GM19351 (cell line): ENCODE data around the gene ATF7.
"Not testable (repeated sequence)": the region's sequence is repeated elsewhere in the genome, so short reads cannot be mapped to it uniquely, and the experiment has no call there.

Experiments used
- ATAC-seq: cut with Tn5 transposase; IDR thresholded peaks from one replicate; pipeline ENCODE4 v1.9.1; 2021; ENCODE audit warnings: mild to moderate bottlenecking, moderate library complexity; ENCODE audit not compliant: unreplicated experiment

Gene ATF7

GRCh38 chr12:53627919-53628318 is 1.7 kb upstream of the ATF7 start:
- no peak for ATAC-seq

- ATAC-seq, result peak; percentile 4
Measured at GRCh38 chr12:53626702-53627169, 554 bp upstream of the ATF7 start.

- ATAC-seq, result no peak
Measured at GRCh38 chr12:53625373-53625945, 723 bp downstream of the ATF7 start.

GRCh38 chr12:53624956-53625355 is 1.2 kb downstream of the ATF7 start:
- no peak for ATAC-seq

DNA sequence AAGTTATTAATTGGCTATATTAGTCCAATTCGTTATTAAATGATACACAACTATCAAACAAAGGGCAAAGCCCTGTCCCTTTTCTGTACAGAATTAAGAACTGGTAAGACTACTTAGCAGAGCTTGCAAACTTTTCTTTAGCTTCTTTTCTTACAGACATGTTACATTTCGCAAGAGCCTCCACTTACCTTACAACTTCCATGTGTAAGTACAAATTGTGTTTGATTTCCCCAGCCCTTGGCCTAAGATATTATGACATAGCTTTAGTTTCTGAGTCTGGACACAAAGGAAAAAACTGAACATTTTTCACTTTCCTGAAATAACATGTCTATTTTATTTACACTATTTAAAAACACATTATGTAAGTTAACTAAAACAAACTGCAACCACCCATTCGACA is 1.7 kb downstream of the ATF7 start:
- no peak for ATAC-seq

DNA sequence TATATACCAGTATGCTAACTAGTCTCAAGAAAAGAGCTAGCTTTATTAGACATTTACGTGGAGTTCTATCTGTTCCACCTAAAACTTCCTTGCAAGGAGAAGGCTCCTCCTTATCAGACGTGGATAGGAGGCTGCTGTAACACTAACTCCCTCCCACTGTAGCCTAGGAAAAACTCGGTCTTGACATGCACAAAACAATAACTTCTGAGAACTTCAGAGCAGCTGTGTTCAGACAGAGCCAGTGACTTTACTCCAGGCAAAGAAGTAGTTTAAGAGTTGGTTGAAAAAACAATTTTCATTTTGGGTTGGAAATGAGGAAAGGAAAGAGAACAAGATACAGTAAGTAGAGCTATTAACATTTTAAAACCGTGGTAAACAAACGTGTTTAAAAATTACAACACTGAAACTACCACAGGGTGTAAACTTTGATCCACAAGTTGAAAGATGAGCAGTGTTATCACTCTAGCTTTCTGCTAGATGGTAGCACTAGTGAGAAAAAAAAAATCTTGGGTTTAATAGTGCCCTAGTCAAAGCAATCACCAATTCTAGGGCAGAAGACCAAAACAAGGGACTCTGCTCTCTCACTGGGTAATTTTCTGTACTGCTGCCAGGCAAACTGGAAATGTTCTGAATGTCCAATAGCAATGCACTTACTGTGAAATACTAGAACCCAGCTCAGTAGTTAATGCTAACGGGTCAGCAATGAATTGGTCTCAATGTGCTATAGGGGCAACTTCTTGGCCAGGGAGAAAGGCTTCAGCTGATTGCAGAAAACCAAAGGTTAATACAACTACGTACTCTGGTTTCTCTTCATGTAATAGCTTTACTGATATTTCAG is 2.4 kb downstream of the ATF7 start:
- ATAC-seq, result no peak

DNA sequence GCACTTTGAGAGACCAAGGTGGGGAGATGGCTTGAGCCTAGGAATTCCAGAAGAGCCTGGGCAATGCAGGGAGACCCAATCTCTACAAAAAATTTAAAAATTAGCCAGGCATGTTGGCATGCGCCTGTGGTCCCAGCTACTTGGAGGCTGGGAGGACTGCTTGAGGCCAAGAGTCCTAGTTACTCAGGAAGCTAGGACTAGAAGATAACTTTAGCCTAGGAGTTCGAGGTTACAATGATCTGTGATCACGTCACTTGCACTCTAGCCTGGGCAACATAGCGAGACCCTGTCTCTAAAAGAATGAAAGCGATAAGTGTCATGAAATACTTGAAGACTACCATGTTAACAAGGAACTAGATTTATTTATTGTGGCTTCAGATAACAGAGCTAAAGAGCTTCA is 3.5 kb downstream of the ATF7 start:
- ATAC-seq, result no peak

- no peak for ATAC-seq
Measured at GRCh38 chr12:53618275-53618674, 7.9 kb downstream of the ATF7 start.

DNA sequence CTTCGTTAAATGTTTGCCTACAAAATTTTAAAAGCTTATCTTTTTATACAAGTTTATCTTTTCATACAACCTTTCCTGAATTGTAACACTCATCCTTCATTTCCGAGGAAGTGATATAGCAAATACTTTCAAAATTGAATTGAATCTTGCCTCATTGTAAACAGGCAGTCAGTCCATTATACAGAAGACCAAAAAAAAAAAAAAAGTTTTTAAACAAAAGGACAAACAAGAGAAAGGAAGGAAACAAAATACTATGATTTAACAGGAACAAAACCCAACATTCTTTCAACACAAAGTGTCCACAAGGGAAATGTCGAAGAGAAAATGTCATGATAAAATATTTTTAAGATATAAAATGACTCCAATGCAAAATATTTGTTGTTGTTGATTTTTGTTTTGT is 8.5 kb downstream of the ATF7 start:
- ATAC-seq, result no peak

DNA sequence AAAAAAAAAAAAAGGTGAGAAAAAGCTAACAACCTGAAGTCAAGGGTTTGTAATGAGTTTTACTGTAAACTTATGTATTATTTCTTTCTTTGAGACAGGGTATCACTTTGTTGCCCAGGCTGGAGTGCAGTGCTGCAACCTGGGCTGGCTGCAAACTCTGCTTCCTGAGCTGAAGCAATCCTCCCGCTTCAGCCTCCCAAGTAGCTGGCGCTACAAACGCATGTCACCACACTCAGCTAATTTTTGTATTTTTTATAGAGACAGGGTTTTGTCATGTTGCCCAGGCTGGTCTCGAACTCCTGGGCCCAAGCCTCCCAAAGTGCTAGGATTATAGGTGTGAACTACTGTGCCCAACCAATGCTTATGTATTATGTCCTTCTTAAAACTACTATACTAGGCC is 9.2 kb downstream of the ATF7 start:
- no peak for ATAC-seq

- ATAC-seq, result no peak
Measured at GRCh38 chr12:53613821-53614220, 12.4 kb downstream of the ATF7 start.

DNA sequence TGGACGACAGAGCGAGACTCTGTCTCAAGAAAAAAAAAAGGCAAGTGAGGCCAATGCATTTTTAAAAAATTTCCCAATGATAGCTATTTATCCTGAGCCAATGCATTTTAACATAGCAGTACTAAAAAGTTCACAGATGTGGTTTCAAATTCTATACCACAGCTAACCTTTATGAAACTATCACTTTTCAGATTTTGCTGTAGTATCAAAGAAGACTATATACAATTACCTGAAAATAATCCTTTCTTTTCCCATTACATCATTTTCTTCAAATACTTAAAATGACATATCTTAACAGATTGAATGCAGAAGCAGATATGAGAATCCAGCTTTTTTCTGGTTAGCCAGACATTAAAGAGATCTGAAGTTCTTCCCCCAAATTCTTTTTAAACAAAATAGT is 13.2 kb downstream of the ATF7 start:
- ATAC-seq, result no peak

- no peak for ATAC-seq
Measured at GRCh38 chr12:53611304-53611703, 14.9 kb downstream of the ATF7 start.

DNA sequence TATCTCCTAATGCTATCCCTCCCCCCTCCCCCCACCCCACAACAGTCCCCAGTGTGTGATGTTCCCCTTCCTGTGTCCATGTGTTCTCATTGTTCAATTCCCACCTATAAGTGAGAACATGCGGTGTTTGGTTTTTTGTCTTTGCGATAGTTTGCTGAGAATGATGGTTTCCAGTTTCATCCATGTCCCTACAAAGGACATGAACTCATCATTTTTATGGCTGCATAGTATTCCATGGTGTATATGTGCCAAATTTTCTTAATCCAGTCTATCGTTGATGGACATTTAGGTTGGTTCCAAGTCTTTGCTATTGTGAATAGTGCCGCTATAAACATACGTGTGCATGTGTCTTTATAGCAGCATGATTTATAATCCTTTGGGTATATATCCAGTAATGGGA is 19.5 kb downstream of the ATF7 start:
- ATAC-seq, result not testable (repeated sequence)

GRCh38 chr12:53604581-53604980 is 21.6 kb downstream of the ATF7 start:
- ATAC-seq, result no peak

DNA sequence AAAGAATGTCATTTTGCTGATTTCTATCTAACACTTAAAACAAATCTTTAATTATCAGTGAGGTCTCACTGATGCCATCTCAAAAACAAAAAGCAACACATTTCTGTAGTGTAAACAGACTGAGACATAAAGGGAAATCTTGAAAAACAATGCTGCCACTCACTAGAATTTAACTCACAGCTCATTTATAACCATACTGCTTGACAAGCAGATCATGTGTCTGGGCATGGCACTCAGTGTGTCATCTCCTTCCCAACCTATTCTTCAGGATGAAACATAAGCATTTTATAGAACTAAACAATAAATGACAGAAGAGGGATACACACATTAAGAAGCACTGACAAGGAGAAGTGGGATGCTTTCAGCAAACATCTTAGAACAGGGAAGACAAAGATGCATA is 22.4 kb downstream of the ATF7 start:
- no peak for ATAC-seq

GRCh38 chr12:53603196-53603595 is 23.0 kb downstream of the ATF7 start:
- ATAC-seq, result no peak

- ATAC-seq, result no peak
Measured at GRCh38 chr12:53602176-53602864, 23.9 kb downstream of the ATF7 start.

DNA sequence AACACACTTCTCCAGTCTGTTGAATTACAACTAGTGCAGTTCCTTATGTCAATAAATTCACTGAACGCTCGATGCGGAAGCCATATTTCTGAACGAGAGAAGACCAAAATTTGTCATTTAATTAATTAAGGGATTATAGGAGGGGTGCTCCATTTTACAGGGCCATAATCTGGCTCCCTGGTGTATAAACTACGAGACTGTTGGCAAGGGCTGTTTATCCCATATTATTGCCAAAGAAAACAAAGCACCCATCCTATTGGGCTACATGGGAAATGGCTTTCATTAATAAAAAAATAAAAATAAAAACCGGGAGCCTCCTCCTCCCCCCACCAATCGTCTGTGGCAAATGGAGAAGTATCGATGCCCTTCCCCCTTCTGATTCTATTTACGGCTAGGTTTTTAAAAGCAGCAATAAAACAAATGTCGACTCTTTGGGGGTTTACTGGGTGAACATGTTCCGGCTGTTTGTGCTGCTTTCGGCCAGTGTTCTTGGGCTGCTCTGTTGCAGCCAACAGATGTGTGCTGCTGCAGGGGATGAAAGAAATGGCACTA is 24.8 kb downstream of the ATF7 start:
- ATAC-seq, result no peak

- ATAC-seq, result no peak
Measured at GRCh38 chr12:53600490-53601295, 25.5 kb downstream of the ATF7 start.

DNA sequence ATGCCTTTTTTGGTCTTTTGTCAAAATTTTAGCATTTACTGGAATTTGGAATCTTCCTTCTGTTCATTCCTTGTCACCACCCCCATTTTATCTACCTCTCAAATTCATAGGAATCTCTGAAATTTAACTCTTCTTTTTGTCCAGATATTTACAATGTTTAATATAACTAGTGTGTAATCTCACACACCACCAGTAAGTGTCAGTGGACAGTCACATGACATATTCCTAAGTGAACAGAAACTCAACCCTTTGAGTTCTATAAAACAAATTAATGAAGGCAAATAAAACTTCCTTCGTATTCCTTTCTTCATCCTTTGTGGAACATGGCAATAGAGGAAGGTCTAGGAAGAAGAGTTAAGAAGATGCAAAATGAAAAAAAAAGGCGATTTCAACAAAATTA is 26.6 kb downstream of the ATF7 start:
- no peak for ATAC-seq
